HL-60 (cell line): ENCODE results near the gene FCN1.

Source experiments
- DNase-seq, 2 experiments: peaks; one replicate each; pipeline ENCODE4 v3.0.0-alpha.2; 2010 to 2020; ENCODE audit warnings: low read depth in 1 of 2, low spot score in 1 of 2
- H3K27ac ChIP-seq: fragments of 250-450 bp; sonication (Bioruptor Pico); replicated peaks from 2 replicates; pipeline ENCODE4 v1.5.1; 2020; ENCODE audit warnings: mild to moderate bottlenecking, moderate library complexity
- H3K27me3 ChIP-seq: fragments of 250-450 bp; sonication (Bioruptor Pico); 2 replicates; pipeline ENCODE4 v1.5.1; 2021; ENCODE audit warnings: mild to moderate bottlenecking, moderate library complexity; ENCODE audit not compliant: insufficient read depth, poor library complexity, severe bottlenecking
- H3K4me3 ChIP-seq: replicated peaks from 2 replicates; pipeline ENCODE4 v1.5.1; 2011; ENCODE audit warnings: mild to moderate bottlenecking, control low read depth, low read length; ENCODE audit not compliant: insufficient read depth
- CTCF ChIP-seq: IDR thresholded peaks from one replicate; pipeline ENCODE4 v1.5.1; 2011; ENCODE audit warnings: low read length, control low read depth, inconsistent platforms; ENCODE audit not compliant: insufficient read depth
- GABPA ChIP-seq: IDR thresholded peaks from 2 replicates; pipeline ENCODE4 v1.6.1; 2012; ENCODE audit warnings: low read depth
- POLR2AphosphoS5 ChIP-seq: IDR thresholded peaks from 2 replicates; pipeline ENCODE4 v1.6.1; 2012; ENCODE audit warnings: low read depth
- REST ChIP-seq: IDR thresholded peaks from 2 replicates; pipeline ENCODE4 v1.6.1; 2012; ENCODE audit warnings: low read depth; ENCODE audit not compliant: insufficient replicate concordance
- SPI1 ChIP-seq: IDR thresholded peaks from 2 replicates; pipeline ENCODE4 v1.6.1; 2012; ENCODE audit warnings: low read depth, mild to moderate bottlenecking, borderline replicate concordance

The FCN1 gene

GRCh38 chr9:134891053-134891452 is 26.7 kb downstream of the FCN1 start:
- H3K27me3 ChIP-seq: no peaks in the 10 kb centered on the region
- no peak for DNase-seq
- no peak overlapping the region for H3K27ac ChIP-seq
- no peak overlapping the region for H3K4me3 ChIP-seq
- no peak for TF ChIP-seq POLR2AphosphoS5

GRCh38 chr9:134890155-134890495 is 27.6 kb downstream of the FCN1 start:
- no peaks in the 10 kb centered on the region for H3K27me3 ChIP-seq
- no peak overlapping the region for H3K4me3 ChIP-seq
- H3K27ac ChIP-seq: no peak overlapping the region
- no peak for TF ChIP-seq GABPA
- TF ChIP-seq REST: no peak
- TF ChIP-seq POLR2AphosphoS5: no peak
- no peak for TF ChIP-seq SPI1
- TF ChIP-seq CTCF: no peak
- DNase-seq: no peak

- H3K4me3 ChIP-seq: no peak overlapping the region
- no peak for TF ChIP-seq CTCF
- TF ChIP-seq GABPA: no peak
- no peak for TF ChIP-seq POLR2AphosphoS5
- TF ChIP-seq REST: no peak
- TF ChIP-seq SPI1: no peak
- no peaks in the 10 kb centered on the region for H3K27me3 ChIP-seq
- H3K27ac ChIP-seq: no peak overlapping the region
- DNase-seq: no peak
These were observed 28.1 kb downstream of the FCN1 start for GRCh38 chr9:134889386-134890154.

- no peak overlapping the region for H3K27ac ChIP-seq
- no peak for TF ChIP-seq GABPA
- no peak for TF ChIP-seq SPI1
- TF ChIP-seq CTCF: no peak
- no peak for TF ChIP-seq POLR2AphosphoS5
- no peak for TF ChIP-seq REST
- DNase-seq: no peak
- no peaks in the 10 kb centered on the region for H3K27me3 ChIP-seq
- no peak overlapping the region for H3K4me3 ChIP-seq
These were observed 29.0 kb downstream of the FCN1 start for GRCh38 chr9:134888603-134889190.
